Ovary (tissue), 3 donors: Measurements from ENCODE around the gene PEPD.

Experiments
- EP300 ChIP-seq: sonication (generic); formaldehyde crosslinking; IDR thresholded peaks from one replicate; pipeline ENCODE4 v1.6.1; 2017; ENCODE audit warnings: antibody characterized with exemption
- POLR2A ChIP-seq: fragments of 450-650 bp; IDR thresholded peaks from one replicate; pipeline ENCODE4 v1.6.1; 2017; ENCODE audit warnings: antibody characterized with exemption, mild to moderate bottlenecking, moderate library complexity
- TF ChIP-seq, protein P1 (sequence below), 3 donors: fragments of 450-650 bp in 2 of 3; fragments of 200-600 bp in 1 of 3; IDR thresholded peaks; one replicate each; pipeline versions ENCODE4 v1.5.1 to v1.8.0; 2016 to 2022; ENCODE audit warnings: antibody characterized with exemption in 3 of 3, mild to moderate bottlenecking in 1 of 3
- donor health status: DM: no; HTN: no; CAD: no.

DNA sequence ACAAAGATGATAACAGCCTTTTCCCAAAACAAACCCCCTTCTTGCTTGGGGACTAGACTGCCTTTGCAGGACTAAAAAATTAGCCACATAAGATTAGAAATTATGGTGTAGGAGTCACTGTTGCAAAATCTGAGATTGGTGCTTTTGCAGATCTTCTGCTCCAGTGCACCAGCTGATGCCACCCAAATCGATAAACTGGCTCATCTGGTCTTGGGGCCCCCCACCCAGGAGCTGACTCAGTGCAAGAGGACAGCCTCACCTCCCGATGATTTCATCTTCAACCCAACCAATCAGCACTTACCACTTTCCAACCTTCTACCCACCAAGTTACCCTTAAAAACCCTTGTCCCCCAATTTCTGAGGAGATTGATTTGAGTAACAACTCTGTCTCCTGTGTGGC, 47.1 kb upstream of the PEPD start:
- TF ChIP-seq EP300 (no peak), POLR2A (no peak)
- TF ChIP-seq, protein P1, sequence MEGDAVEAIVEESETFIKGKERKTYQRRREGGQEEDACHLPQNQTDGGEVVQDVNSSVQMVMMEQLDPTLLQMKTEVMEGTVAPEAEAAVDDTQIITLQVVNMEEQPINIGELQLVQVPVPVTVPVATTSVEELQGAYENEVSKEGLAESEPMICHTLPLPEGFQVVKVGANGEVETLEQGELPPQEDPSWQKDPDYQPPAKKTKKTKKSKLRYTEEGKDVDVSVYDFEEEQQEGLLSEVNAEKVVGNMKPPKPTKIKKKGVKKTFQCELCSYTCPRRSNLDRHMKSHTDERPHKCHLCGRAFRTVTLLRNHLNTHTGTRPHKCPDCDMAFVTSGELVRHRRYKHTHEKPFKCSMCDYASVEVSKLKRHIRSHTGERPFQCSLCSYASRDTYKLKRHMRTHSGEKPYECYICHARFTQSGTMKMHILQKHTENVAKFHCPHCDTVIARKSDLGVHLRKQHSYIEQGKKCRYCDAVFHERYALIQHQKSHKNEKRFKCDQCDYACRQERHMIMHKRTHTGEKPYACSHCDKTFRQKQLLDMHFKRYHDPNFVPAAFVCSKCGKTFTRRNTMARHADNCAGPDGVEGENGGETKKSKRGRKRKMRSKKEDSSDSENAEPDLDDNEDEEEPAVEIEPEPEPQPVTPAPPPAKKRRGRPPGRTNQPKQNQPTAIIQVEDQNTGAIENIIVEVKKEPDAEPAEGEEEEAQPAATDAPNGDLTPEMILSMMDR (IDR thresholded peaks at IDR 0.05), result no peak
